NCI-H748 treated with DMSO at 0.1 percent for 48 hours (cell line): Measurements from ENCODE around the gene AIP.
A peak's percentile ranks its signal among the peaks of the same experiment; 100 is the strongest.

Experiments used
- DNase-seq: peaks from one replicate; lab custom pipeline; 2025; lab: John Stamatoyannopoulos, UW

AIP gene

DNA sequence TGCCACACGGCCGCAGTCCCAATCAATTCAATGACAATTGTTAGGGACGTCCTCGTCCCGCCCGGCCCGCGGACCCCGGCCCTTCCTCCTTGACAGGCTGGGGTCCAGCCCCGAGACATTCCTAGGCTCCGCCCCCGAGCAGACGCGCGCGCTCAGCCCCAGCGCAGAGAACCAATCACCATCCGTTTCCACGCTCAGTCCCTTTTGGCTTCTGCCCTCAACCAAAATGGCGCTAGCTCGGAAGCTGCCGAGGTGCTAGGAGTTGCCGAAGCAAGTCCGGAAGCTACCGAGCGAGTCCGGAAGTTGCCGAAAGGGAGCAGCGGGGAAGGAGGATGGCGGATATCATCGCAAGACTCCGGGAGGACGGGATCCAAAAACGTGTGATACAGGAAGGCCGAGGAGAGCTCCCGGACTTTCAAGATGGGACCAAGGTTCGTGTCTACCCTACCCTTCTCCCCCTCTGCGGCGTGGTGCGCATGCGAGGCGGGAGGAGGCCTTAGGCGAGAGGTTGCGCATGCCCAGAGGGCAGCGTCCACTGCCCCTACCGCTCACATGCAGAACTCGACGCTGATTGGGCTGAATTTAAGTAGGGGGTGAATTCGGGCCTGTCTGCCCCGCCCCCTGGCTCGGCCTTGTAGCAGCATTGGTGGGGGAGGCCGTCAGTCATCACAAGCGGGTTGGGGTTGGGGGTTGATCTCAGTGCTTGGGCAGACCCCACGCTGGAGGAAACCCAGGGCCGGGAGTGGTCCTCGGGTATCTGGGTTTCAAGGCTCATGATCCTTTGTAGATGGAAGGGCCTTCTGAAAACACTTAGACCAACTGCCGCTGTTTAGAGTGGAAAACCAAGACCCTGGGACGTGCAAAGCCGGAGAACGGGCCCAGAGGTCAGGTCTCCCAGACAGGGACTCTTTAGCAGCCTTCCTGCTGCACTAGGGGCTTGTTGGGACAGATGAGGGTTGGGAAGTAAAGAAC lies at the start of gene AIP:
AIP (plus strand) TSS at position 200 of the 972 bp plus-strand sequence; CDS start at position 333, 133 bp downstream.
- DNase-seq = peak; percentile 97

DNA sequence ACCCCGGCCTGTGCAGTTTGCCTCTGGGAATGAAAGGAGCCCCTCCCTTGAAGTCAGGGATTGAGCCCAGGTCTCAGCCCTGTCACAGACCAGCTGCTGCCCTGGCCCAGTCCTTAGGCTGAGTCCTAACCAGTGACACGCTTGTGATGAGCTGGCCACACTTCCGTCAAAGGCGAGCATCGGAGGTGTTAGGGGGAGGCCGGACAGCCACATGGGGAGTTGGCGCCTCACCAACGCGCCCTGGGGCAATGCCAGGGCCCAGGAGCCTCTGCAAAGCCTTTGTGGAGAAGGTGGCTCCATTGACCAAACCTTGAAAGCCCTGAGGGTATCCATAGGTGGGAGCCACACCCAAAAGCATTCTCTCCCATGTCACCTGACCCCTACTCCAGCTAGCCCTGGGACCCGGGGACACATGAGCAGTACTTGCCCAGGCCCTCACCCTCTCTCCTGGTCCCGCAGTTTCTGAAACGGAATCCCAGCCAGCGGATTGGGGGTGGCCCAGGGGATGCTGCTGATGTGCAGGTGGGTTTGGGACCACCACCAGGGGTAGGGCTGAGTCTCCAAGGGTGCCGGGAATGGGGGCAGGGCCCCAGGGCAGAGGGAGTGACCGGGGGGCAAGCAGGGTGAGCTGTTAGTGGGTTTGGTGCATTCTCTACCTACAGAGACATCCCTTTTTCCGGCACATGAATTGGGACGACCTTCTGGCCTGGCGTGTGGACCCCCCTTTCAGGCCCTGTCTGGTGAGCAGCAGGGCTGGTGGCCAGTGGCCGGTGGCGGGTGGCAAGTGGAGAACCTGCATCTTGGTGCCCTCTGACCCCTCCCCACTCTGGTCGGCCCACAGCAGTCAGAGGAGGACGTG lies 49.1 kb upstream of the AIP start:
- DNase-seq = no peak

DNA sequence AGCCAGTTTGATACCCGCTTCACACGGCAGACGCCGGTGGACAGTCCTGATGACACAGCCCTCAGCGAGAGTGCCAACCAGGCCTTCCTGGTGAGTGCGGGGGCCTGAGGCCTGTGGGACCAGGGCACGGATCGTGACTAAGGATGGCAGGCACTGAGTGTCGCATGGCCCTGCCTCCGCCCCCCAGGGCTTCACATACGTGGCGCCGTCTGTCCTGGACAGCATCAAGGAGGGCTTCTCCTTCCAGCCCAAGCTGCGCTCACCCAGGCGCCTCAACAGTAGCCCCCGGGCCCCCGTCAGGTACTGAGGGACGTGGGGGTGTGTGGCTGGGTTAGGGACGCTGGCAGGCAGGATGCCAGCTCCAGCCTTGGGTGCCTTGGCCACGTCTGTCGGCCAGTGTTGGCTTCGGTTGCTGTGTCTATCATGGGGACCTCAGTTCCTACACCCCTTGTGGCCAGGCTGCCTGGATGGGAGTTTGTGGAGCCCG lies 48.4 kb upstream of the AIP start:
- no peak for DNase-seq

DNA sequence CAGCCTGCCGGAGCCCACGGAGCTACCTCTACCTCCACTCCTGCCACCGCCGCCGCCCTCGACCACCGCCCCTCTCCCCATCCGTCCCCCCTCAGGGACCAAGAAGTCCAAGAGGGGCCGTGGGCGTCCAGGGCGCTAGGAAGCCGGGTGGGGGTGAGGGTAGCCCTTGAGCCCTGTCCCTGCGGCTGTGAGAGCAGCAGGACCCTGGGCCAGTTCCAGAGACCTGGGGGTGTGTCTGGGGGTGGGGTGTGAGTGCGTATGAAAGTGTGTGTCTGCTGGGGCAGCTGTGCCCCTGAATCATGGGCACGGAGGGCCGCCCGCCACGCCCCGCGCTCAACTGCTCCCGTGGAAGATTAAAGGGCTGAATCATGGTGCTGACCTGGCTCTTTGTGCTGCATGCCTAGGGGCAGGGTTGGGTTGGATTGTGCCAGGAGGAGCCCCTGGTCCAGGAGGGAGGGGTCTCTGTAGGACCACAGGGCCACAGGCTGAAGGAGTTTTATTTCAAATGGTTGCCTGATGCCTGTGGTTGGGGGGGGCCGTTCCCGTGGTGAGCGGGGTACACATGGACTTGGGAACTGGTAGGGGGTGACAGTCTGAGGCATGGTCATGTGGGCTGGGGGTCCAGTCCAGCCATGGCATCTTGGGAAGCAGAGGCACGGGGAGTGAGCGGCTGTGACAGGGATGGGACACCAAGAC lies 47.6 kb upstream of the AIP start:
- DNase-seq = no peak

DNA sequence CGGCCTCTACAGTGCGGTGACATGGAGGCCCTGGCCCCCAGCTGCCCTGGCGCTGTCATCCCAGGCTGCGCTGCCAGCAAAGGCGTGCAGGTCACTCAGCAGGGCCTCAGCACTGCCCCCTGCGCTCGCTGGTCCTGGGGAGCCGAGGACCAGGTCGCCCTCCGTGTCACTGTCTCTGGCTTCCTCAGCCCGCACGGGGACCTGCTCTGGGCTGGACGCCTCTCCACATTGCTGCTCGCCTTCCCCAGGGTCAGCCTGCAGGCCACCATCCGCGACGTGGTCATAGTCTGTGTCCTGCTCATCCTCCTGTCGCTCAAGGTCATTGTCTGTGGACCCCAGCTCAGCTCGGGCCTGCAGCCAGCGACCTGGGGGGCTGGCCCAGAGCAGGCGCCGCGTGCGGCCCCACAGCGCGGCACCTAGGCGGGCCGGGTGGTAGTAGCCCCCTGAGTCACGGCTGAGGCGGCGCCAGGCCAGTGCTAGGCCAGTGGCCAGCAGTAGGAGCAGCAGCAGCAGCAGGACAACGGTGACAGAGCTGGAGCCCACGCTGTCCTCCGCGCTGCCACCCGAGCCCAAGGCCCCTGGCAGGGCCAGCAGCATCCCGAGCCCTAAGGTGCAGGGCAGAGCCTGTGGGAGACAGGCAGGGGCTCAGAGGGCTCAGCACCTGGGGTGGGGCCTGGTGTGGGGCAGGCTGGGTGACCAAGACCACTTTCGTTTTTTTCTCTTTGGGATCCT lies 46.9 kb upstream of the AIP start:
- DNase-seq = no peak

DNA sequence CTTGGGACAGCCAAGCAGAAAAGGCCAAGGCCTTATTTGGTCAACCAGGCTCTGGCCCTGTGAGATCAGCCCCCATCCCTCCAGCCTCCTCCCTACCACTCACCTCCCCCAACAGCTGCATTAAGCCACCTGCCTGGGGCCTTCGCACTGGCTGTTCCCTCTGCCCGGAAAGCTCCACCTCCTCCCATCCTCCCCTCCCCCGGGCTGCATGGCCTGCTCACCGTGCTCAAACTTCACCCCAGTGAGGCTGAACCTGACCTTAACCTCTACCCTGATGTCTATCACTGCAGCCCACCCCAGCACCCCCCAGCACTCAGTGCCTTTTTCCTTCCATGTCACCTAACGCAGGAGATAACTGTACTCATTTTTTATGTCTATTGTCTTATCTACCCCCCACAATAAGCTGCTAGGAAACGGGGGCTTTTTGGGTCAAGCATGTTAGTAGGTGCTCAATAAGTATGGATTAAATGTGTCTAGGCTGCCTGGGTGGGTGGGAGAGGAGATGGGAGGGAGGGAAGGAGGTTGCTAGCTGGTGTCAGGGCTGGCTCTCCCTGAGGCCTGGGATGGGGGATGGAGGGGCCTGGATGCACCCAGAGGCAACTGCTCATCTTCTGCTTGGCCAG lies 46.3 kb upstream of the AIP start:
- no peak for DNase-seq

DNA sequence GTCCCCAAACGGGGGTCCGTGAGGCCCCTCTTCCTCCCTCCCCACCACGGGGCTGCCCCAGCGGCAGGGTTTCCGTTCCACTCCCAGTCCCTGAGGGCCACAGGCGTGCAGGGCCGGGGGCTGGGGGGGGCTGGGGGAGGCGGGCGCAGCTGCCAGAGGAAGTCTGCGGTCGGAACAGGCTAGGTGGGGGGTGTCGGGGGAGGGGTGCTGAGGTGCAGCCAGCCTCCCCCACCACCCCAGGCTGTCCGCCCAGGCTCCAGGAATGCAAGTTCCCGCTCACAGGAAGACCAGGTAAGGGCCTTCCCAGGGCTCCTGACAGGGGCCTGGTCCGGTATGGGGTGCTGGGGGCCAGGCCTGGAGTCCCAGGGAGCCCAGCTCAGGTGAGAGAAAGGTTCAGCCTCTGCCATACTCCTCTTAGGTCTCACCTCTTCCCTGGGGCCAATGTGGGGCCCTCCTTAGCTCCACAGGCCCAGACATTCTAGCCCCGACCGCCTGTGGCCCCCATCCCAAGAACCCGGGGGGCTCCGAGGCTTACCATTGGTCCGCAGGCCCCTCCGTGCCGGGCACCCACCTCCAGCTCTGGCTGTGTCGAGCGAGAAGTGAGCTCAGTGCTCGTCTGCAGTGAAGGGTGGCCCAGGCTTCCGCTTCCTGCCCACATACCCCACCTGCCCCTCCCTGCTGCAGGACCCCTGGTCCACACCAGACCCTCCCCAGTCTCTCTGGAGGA lies 45.6 kb upstream of the AIP start, which contains the start of gene PTPRCAP:
PTPRCAP (minus strand) TSS at position 601 of the 727 bp plus-strand sequence; CDS start at position 538, 63 bp downstream.
- DNase-seq = no peak

DNA sequence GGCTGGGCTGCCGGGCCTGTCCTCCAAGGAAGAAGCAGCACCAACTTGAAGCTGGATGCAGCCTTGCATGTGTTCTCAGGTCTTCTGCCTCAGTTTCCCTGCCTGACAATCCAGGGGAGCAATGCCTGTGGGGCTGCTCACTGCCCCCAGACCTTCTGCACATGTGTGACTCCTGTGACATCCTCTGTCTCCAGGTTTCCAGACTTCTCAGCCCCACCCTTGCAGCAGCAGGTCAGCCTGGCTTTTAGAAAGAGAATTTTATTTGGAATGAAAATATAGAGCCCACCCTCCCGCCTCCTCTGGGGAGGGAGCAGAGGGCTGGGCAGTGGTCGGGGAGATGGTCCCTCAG lies 45.0 kb upstream of the AIP start:
- DNase-seq = no peak

DNA sequence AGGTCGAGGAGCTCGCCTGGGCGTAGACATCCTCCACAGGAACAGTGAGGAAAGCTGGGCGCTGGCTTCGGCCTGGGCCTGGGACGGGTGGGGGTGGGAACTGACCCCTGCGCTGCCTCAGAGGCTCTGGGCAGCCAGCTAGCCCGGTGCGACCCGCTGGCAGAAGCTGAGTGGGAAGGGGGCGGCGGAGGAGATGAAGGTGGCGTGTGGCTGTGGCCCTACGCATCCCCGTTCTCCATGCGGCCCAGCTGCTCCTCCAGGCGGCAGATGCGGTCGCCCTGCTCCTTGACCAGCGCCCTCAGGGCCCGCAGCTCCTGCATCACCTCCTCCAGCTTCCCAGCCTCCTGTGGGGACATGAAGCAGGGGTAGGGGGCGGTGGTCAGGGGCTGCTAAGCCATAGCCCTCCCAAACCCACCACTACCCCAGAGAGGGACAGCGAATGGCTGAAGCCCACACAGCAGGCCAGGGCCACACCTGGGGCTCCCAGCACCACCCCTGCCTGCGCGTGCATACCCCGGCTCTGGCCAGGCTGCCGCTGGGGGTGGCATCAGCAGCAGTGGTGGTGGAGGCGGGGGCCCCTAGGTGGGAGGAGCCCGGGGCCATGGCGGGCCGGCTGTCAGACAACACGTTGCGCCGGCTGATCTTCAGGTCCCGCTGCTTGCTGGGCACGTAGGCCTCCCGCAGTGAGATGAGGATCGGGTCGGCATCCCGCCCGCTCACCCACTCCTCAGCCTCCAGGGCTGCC lies 44.5 kb upstream of the AIP start:
- no peak for DNase-seq

DNA sequence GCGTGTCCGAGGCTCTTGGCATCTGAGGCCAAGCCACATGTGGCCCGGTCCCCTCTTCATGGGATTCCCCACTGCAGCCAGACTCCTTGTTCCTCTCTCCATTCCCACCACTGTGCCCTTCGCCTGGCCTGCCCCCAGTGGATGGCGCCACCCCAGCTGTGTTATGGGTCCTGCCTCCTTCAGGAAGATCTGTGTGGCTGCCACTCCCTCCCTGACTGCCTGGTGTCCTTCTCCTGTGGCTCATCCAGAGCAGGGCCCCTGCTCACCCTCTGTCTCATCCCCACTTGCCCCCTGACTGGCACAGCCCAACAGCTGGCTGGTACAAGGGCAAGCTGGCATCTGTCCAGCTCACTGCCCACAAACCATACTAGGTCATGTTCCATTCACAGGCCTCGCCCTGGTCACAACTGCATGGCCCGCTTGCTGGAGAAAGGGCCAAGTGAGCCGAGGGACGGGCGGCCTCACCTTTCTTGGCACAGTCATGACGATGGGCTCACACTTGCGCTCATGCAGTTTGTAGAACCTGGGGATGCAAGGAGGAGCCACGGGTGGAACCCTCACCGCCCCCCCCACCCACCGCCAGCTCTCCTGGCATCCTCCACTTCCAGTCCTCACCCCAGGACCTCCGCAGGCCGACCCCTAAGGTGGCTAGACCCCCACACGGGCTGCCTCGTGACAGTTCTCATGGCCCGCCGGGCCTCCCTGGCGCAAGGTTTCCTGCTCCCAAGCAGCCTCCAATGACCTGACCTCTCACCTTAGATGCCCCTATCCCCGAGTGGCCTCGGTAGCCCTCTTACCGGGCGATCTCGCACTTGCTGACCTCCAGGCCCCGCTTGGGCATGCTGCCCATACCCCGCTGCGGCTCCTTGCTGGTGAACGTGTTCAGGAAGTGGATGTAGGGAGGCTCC lies 43.3 kb upstream of the AIP start:
- no peak for DNase-seq

DNA sequence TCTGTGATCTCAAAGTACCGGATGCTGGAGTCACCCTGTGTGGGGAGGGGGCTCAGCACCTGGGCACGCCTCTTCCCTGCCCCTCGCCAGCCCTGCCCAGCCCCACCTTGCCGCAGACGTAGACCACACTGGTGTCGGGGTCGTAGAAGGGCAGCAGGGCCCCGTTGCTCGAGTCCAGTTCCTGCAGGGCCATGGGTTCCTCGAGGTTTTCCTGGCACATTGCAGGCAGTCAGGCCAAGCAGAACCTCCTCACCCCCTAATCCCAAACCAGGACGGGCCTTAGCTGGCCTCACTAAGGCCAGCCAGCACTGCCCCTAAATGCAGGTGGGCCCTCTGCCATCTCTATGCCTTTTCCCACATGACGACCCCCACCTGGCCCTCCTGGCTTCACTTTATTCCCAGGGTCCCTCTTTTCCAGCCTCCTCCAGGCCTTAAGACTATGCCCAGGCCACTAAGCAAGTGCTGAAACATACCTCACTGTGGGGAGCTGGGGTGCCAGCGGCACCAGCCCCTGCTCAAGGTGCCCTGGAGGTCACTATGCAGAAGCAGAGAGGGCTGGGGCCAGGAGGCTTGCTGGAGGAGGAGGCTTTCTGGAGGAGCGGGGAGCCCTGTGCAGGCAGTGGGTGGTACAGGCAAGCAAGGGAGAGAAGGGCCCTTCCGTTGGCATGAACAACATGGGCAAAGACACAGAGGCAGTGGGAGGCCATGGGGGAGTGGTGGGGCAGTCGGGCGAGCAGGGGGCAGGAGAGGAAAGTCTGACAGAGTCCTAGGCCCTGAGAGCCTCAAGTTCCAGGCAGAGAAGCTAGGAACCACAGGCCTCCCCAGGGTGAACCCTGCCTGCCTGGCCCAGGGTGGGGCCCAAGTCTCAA lies 42.4 kb upstream of the AIP start:
- DNase-seq = no peak

DNA sequence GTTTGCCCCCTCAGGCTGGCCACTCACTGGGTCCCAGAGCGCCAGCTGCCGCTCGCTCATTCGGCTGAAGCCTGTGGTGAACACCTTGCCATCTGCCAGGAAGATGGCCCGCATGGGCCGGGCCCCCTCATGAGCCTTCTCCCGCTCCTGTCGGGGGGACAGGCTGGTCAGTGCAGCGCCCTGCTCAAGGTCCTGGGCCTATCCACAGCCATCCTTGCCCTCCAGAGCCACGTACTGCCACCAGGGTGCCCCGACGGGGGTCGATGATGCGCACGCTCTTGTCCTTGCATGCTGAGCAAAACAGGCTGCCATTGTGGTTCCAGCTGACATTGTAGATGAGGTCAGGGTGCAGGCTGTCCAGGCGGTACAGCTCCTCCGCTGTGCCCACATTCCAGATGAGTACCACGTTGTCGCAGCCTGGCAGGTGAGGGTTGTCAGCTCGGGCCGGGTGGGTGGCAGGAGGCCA lies 41.7 kb upstream of the AIP start:
- DNase-seq = no peak

DNA sequence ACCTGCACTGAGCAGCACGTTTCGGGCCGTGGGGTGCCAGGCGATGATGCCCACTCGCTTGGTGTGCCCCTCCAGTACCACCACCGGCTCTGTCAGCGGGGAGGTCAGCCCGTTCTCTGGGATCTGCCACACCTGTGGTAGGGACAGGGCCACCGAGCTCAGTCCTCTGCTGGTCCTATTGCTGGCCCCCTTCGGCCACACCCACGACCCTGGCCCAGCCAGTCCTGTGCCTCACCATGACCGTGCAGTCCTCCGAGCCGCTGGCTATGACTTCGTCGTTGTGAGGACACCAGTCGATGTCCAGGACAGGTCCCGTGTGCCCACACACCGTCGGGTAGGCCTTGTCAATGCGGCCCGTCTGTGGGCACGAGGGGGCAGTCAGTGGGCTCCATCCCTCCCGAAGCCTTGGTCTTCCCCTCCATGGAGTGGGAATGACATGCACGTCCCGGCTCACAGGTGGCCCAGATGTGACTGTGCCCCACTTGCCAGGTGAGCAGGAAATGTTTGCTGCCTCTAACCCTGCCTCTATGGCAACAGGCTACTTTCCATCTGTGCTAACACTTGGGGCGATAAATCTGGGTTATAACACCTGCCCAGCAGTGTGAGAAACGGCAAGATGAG lies 41.0 kb upstream of the AIP start:
- no peak for DNase-seq

DNA sequence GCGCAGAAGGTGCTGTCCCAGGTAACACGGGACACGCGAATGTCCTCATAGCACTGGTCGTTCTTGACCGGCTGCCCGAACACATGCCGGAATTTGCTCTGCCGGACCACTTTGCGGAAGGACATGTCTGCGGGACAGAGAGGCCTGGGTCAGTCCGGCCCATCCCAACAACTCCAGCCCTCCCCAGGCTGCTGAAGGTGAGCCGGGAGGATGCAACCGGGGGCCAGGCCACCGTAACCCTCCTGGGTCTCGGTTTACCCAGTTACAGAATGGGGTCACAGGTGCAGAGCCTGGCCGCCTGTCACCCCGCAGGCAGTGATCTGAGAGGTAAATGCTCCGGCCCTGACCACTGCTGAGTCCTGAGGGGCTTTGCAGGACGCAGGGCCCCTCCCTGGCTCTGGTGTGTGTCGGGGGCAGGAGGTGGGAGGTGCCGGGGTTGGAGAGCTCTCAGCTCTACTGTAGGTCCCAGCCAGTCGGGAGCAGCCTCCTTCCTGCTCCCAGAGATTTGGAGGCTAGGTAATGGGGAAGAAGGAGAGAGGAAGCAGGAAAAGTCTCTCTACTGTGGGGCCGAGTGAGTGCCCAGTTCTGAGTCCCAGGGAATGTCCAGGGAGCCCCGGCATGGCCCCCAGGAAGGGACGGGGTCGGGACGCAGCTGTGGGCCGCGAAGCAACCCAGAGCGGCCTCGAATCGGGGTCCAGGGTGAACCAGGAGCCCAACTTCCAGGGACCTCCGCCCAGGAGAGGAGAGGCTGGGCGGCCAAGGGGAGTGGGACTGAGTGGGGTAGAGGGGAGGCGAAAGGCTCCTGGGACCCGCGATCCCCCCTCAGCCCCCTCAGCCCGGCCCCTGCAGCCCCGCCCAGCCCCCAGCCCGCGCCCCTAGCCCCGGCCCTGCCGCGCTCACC lies 40.1 kb upstream of the AIP start:
- no peak for DNase-seq

DNA sequence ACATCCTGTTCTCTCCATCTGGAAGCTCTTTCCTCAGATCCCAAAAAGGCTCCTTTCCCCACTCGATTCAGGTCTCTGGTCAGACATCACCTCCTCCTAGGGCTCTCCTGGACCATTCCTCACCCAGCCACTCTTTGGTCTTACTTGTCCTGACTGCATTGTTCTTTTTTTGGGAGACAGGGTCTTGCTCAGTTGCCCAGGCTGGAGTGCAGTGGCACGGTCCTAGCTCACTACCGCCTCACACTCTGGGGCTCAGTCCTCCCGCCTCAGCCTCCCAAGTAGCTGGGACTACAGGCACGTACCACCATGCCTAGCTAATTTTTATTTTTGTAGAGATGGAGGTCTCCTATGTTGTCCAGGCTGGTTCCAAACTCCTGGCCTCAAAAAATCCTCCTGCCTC lies 37.3 kb upstream of the AIP start:
- no peak for DNase-seq

DNA sequence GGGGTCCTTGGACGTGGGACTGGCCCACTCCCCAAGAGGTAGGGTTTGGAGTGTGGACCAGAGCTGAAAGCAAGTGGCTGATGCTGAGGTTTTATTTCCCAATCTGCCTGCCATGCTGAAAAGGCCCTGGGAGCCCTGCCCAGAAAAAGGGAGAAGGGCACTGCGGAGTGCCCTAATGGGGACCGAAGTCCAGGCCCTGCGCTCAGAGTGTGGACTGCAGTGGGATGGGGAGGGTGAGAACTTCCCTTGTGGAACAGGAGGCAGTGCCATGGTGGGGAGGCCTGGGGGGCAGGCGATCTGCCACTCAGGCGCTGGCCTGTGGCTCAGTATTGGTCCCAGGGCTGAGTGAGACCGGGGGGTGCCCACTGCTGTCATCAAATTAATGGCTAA lies 34.6 kb upstream of the AIP start:
- DNase-seq = no peak
